Activated CD4-positive, alpha-beta T cell treated with anti-CD3 and anti-CD28 coated beads for 1 hour (primary cell): ENCODE measurements around the gene PVALEF.

Source experiments
- DNase-seq: peaks from one replicate; pipeline ENCODE4 v3.0.0-alpha.2; 2020

Gene PVALEF

DNA sequence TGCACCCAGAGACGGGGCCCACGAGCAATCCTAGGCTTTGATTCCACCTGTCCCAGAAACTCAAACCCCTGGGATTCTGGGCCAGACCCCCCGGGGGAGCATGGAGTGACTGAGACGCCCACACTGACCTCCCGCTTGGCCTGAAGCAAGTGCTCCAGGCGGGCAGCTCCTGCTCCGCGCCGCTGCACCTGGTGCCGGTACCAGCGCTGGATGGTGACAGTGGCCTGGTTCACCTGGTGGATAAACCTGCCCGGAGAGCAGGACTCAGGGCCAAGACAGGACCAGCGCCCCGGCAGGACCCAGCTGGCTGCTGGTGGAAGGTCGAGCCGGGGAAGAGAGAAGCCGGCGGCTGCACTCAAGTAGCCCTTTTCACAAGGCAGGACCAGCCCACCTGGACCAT is 34.9 kb downstream of the PVALEF start:
- DNase-seq = no peak

DNA sequence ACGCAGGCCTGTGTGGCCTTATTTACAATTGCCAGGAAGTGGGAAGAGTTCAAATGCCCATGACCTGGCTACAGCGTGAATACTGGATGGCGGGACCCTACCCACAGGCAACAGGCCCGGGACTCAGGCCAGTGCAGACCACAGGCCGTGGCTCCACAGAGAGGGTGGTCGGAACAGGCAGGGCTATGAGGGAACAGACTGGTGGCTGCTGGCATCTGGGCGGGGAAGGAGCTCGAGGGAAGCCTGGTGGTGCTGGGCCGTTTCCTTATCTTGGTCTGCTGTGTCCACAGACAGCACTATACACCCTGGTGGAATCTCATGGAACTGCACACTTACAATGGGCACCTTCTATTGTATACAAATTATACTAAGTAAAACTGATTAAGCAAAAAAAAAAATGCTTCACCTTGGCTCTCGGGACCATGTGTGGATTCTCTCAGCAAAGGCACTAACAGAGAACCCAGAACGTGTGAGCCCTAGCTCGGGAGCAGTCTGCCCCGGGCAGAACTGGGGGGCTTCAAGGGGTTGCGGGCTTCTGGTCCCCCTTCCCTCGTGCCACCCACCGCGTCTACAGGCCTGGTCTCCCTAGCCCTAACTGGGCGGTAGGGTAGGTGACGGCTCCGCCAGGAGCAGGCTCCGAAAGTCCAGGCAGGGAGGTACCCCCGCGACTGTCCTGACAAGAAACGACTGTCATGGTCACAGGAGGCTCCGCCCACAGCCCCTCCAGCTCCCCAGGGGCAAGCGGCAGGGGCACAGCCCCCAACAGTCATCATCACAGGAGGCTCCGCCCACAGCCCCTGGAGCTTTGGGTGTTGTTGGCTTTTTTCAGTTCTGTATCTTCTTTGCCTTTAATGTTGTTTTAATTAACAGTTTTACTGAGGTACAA is 35.6 kb downstream of the PVALEF start:
- DNase-seq = no peak

DNA sequence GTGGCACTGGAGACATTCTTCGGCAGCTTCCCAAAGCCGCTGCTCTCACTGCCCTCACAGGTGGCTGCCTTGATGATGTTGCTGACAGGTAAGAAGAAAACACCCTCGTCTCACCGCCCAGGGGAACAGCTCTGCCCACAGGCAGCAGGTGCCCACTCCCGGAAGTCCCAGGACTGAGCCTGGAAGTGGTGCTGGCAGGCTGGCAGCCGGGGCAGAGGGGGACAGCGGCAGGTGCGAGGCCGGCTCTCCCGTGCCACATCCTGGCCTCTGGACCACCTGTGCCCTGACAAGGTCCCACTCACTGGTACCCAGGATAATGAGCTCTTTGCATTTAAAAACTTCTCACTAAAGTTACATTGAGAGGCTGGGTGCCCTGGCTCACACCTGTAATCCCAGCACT is 37.0 kb downstream of the PVALEF start:
- no peak for DNase-seq

DNA sequence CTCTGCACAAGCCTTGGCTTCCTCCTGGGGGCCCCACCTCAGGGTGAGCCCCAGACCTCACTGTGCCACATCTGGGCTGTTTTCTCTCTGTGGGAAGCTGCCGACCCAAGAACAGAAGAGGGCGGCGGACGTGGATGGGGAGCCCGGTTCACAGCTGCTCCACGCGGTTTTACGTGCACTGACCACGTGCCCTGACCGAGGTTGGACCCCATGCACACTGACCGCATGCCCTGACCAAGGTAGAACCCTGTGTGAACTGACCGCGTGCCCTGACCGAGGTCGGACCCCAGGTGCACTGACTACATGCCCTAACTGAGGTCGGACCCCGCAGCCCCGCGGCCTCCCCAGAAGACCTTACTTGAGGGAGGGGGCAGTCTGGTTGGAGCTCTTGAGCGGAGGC is 37.8 kb downstream of the PVALEF start:
- no peak for DNase-seq

DNA sequence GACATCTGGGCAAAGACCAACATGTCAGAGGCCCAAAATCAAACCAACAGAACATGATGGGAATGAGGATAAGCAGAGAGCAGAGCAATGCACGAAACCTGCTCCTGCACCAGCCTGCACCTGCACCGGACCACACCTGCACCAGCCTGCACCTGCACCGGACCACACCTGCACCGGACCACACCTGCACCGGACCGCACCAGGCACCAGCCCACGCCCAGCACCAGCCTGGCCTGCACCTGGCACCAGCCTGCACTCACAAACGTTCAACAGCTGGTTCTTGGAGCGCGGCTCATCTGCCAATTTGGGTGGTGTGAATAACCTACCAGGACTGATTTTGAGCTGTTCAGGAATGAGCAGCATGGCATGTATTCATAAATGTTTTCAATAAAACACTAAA is 39.3 kb downstream of the PVALEF start:
- DNase-seq = no peak

DNA sequence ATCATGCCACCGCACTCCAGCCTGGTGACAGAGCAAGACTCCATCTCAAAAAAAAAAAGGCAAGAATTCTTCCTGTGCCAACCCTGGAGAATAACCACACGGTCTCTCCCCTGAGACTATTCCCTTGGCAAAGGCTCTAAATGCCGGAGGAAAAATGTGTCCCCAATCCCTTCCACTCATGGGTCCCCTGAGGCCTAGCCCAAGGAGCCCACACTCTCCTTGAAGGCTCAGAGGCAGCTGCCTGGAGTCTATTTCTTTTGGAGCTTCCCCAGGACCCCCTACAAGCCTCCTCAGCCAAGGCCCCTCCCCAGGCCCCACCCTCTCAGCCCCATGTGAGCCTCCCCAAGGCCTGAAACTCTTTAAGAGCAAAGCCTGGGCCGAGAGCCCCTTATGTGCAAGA is 40.9 kb downstream of the PVALEF start:
- DNase-seq = no peak

DNA sequence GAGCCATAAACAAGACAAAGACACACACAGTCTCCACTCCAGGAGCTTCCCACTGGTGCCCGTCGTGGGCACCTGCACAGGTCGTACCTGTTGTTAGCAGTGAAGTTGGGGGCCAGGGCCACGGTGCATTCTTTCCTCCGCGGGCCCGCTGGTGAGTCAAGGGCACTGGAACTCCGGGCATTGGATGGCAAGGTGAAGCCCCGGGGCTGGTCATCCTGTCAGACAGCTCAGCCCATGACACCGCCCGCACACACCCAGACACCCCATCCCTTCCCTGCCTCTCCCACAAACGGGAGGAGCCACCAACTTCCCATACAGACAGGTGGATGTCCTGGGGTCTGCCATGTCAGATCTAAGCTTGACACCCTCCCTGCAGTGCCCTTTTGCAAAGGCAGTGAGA is 41.4 kb downstream of the PVALEF start:
- no peak for DNase-seq

DNA sequence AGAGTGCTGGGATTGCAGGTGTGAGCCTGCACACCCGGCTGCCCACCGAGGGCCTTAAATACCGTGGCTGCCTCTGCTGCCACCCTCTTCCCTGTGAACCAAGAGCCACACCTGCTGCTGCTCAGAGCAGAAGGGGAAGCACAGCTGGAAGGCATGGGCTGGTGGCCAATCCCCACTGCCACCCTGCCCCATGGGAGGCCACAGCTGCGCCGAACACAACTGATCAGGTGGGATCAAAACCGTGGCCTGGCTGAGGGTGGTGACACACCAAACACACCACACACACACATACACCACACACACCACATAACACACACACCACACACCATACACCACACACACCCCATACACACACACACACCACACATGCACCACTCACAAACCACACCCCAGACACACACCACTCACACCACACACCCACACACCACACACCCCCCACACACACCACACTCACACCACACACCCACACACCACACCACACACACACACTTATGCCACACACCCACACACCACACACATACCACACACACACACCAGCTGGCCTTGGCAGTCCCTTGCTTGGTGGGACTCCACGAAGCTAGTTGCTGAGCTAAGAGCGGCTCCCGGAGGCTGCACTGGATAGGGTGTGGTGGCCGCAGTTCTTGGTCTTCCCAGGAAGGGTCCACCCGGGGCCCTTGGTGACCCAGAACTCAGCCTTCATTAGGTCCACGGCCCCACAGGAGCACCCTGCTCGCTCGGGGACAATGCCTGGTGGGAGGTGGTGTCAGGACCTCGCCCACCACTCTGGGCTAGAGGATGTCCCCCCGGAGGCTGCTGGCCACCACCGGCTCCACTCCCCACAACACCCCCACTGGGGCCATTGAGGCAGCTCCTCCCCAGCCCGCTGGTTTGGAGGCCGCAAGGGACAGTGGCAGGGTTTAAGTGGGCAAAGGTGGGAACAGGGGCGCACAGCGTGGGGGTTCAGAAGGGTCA is 42.6 kb downstream of the PVALEF start:
- no peak for DNase-seq

DNA sequence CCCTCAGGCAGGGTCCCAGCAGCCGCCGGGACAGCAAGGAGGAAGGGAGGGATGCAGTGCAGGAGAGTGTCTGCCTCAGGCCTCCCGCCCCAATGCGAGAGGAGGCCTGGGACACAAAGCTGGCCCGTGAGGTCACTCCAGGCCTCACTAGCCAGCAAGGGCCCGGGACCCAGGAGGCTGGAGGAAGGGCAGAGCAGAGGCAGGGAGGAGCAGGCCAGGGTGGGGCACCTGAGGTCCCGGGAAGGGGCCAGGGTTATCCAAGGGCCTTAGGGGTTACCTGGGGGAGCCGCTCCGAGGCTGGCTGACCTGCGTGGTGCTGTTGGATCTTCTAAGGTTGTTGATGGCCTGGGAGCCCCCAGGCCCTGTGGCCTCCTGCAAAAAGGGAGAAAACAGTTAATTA is 43.3 kb downstream of the PVALEF start:
- DNase-seq = no peak

DNA sequence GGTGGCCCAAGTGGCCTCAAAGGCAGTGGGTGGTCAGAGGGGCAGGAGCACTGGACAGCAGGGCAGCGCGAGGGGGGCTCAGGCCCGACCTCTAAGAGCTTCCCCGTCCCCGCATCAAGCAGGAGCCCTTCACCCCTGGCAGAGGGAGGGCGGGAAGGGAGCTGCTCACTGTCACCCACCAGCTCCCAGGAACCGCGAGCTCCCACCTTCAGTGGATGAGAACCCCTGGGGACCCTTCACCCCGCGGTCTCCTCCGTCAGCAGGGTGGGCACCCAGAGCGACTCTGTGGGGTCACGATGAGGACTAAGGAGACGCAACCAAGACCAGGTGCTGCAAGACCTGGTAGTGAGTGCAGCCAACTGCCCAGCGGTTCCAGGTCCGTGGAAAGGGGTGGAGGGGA is 43.8 kb downstream of the PVALEF start:
- DNase-seq = no peak

DNA sequence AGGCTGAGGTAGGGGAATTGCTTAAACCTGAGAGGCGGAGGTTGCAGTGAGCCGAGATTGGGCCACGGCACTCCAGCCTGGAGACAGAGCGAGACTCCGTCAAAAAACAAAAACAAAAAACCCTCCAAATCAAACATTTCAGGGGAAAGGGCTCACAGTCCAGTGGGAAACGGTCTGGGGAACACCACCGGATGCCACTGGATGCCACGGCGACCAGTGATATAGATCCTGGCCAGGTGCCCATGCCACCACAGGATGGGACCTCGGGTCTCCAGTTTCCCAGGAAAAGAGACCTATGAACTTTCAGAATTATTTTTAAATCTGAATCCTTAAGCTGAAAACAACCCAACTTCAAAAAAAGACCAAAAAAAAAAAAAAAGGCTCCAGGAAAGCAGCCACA is 45.2 kb downstream of the PVALEF start:
- no peak for DNase-seq

DNA sequence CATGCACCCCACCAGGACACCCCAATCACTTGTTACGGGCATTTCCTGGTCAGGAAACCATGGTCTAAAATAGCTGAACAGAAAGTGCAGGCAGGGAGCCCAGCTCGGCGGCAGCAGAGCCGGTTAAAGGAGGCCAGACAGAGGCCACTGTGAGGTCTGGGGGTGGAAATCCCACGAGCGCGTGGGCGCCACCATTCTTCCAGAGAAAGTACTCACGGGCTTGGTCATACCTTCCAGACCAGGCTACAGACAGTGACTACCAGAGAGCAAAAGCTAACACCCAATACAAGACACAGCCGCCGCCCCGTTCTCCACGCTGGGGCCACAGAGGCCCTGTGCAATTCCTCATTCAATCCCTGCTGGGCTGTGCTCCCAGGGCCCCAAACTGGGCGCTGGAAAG is 45.6 kb downstream of the PVALEF start:
- no peak for DNase-seq

DNA sequence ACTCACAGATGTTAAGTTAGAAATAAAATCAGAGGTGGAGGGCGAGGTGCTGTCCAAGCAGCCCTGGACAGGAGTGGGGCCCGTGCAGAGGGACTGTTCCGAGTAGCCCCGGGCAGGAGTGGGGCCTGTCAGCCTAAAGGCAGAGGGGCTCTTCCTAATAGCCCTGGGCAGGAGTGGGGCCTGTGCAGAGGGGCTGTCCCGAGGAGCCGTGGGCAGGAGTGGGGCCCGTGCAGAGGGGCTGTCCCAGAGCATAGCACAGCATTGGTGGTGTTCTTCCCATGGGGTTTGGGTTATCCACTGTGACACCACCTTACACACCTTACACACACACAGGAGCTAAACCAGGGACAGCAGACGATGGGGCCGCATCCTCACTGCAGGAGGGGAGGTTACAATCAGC is 47.1 kb downstream of the PVALEF start:
- DNase-seq = no peak

DNA sequence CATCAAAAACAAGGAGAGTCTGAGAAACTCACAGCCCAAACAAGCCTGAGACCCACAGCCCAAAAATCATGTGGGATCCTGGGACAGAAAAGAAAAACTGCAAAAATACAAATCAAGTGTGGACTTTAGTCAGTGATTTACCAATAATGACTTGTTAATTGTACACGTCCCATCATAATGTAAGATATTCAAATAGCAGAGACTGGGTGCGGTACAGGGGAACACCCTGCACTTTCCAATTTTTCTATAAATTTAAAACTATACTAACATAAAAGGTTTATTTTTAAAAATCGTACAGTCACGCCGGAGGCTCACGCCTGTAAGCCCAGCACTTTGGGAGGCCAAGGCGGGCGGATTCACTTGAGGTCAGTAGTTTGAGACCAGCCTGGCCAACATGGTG is 48.7 kb downstream of the PVALEF start:
- no peak for DNase-seq

DNA sequence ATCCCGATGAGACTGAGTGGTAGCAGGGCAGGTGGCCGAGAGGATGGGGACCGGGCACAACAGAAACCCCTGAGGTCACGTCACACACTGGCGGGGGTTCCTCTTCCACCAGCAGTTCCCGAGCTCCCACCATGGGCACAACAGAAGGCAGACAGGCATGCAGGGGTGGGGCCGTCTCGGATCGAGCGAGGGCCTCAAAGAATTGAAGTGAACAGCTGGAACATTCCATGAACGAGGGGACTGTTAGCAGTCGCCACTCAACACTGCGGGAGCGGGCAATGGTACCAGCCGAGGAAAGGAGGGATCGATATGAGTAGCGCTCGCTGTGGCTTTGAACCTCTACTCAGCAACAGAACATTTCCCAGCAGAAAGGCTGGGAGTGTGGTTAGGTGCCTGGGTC is 52.2 kb downstream of the PVALEF start:
- no peak for DNase-seq

DNA sequence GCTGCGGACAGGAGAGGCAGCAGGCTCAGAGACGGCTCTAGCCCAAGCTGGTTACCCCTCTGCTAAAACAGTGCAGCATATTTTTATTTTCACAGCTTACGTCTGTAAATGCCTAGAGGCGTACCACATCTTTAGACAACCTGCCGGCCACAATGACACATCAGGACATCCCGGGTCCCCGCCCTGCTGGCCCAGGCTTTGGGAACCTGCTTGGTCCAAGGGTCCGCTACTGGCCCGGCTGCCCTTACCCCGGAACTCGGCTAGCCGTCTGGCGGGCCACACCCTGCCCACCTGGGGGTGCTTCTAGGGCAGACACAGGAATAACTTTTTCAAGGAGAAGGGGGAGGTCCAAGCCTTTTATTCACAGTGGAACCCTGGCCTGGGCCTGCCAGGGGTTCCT is 53.2 kb downstream of the PVALEF start:
- DNase-seq = no peak

DNA sequence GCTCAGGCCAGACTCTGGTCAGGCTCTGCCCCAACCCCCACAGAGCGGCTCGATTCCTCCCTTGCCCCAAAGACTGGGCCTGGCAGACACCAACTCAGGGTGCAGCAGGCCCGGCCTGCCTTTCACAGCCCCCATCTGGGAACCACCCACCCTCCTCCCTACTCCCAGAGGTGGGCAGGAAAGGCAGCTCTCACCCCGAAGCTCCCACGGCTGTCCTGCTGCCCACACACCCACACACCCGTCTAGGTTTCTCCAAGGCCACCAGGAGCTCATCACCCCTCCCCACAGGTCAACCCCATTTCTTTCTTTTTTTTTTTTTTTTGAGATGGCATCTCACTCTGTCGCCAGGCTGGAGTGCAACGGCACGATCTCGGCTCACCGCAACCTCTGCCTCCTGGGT is 53.7 kb downstream of the PVALEF start:
- no peak for DNase-seq

DNA sequence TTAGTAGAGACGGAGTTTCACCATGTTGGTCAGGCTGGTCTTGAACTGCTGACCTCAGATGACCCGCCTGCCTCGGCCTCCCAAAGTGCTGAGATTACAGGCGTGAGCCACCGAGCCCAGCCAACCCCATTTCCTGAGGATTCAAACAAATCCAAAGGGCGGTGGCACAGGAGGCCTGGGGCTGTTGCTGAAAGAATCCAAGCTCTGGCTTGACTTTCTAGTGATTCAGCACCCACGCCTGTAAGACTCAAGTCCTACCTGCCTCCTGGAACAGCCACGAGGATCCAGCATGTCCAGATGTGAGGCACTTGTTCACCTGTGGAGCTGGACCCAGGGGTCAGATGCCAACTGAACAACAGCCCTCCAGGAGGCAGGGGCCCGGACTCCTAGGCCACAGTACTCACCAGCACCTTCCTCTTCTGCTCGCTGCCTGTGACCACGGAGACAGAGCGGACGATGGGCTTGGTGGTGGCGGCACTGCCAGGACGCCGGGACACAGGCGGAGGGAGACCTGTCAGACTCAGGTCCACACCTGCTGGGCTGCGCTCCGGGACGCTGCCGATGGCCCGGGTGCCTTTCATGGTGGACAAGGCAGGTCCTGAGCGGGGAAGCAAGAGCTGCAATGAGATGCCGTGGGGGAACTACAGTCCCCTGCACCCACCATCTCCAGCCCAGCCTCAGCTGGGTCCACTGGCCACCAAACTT is 54.3 kb downstream of the PVALEF start:
- no peak for DNase-seq

DNA sequence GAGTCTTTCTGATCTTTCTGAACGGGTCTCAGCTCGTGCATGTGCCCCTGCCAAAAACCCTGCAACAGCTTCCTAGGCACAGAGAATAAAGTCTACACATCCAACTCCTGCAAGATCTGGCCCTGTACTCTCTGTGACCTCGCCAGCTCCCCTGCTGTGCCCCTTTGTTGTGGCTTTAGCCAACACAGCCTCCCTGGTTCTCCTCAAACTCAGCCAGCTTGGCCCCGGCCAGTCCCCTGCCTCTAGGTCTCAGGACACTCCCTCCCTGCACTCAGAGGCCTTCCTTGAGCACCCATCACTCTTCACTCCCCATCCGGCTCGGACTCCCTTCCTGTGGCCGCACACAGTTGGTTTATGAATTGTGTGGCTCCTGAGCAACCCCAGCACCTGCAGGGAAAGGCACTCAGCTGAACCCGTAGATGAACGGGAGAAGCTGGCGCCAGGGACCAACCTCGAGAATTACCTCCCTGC is 56.1 kb downstream of the PVALEF start:
- no peak for DNase-seq

DNA sequence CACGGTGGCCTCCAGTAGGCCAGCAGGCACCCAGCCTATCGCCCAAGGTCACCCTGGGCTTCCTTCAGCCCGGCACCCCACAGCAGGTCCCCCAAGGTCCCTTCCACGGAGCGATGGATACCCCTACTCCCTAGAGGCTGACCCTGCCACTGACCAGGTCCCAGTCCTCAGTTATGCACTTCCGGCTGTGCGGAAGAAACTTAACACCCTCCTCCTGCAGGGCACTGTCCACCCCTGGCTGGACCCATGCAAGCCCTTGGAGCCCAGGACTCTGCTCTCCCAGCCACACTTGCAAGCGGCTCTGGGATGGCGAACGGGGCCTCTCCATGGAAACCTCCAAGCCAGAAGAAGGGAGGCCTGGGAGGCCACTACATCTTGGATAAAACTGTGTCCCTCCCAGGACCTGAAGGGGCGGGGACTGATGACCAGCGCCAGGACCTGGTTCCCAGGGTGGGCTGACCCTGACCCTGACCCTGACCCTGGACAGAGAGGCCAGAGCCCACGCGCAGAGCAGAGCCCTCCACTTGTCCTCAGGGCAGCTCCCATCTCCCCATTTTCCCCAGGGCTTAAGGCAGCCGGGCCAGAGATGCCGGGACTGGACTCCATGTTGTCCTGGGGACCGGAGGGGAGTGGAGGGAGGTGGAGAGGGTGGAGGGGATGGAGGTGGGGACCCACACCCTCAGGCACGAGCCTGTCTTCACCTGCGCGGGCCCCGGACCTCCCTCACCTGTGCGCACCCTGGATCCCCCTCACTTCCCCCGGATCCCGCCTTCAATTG is 56.7 kb downstream of the PVALEF start:
- DNase-seq = no peak

DNA sequence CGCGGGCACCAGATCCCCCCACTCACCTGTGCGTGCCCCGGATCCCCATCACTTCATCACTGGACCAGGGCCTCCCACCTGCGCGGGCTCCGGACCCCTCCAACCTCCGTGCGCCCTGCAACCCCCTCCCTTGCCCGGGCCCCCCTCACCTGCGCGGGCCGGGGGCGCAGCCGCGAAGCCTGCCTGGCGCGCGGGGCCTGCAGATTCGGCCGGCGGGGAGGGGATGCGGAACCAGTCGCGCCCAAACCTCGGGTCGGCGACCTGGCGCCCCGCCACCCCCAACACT is 57.3 kb downstream of the PVALEF start:
- DNase-seq = no peak

DNA sequence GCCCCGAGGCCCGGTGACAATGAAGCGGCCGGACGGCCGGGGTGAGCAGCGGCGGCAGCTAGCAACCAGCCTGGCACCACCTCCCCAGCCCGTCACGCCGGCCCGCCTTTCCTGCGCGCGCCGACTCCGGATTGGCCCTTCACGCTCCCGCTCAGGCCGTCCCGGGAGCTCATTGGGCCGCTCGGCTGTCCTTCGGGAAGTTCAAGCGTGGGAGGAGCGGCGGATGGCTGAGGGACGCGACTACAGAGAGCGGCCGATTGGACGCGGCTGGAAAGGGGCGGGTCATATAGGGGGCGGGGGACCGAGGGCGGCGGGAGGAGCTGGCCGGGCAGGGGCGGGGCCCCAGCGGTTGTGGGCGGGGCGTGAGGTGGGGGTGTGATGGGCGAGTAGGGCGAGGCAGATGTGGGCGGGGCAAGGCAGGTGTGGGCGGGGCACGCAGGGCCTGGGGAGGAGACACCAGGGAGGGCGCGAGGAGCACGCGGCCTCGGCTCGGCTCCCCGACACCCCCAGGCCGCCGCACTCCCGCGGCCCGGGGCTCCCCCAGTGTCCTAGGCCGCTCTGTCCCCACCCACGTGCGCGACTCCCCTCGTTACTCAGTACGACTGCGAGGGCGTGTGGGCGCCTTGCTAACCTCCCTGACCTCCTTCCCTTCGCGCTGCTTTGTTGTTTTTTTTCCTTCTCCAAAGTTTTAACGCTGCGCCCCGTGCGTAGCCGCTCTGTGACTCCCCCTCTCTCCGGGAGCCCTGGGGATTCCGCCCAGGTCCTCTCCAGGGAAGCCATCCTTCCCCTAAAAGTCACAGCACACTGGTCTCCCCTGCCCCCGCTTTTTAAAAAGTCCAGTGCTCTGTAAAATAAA is 57.8 kb downstream of the PVALEF start, which contains the start of gene CEP131:
TSS of gene CEP131 (minus strand) at position 60 of the 856 bp plus-strand sequence. CDS start 2,909 bp downstream, outside the sequence.
- DNase-seq = peak; percentile 99
